ELF-1 (cell line): ENCODE data around the gene PTGES3.

Experiments
- DNase-seq: peaks from one replicate; pipeline ENCODE4 v3.0.0-alpha.2; 2016; ENCODE audit warnings: low read depth, low spot score

PTGES3 gene

GRCh38 chr12:56688129-56688845, at the start of gene PTGES3:
TSS of gene PTGES3 (minus strand) at chr12:56688284. CDS start at chr12:56687999, 285 bp downstream.
- peak; percentile 99 for DNase-seq

GRCh38 chr12:56728139-56728861, 40.2 kb upstream of the PTGES3 start:
- no peak for DNase-seq

GRCh38 chr12:56726196-56726675, 38.2 kb upstream of the PTGES3 start:
- peak; percentile 4 for DNase-seq

- DNase-seq, result no peak
Observed at GRCh38 chr12:56725723-56726102, 37.6 kb upstream of the PTGES3 start.

- DNase-seq, result peak; percentile 96
Observed at GRCh38 chr12:56724972-56725722, 37.1 kb upstream of the PTGES3 start, which contains the start of gene NACA. TSS of gene NACA (minus strand) at chr12:56725299. CDS start at chr12:56724521, 778 bp downstream.

GRCh38 chr12:56724701-56724971, 36.6 kb upstream of the PTGES3 start:
- DNase-seq, result no peak

GRCh38 chr12:56723889-56724700, 36.0 kb upstream of the PTGES3 start:
- peak; percentile 30 for DNase-seq

GRCh38 chr12:56723352-56723751, 35.3 kb upstream of the PTGES3 start:
- no peak for DNase-seq

GRCh38 chr12:56722832-56723231, 34.7 kb upstream of the PTGES3 start:
- no peak for DNase-seq

GRCh38 chr12:56721721-56722120, 33.6 kb upstream of the PTGES3 start:
- DNase-seq, result peak; percentile 18

- DNase-seq, result peak; percentile 82
Observed at GRCh38 chr12:56721216-56721615, 33.1 kb upstream of the PTGES3 start.

GRCh38 chr12:56720731-56721151, 32.7 kb upstream of the PTGES3 start:
- DNase-seq, result no peak

GRCh38 chr12:56719056-56719455, 31.0 kb upstream of the PTGES3 start:
- no peak for DNase-seq

GRCh38 chr12:56718636-56719035, 30.6 kb upstream of the PTGES3 start:
- DNase-seq, result no peak

GRCh38 chr12:56718149-56718548, 30.1 kb upstream of the PTGES3 start:
- no peak for DNase-seq

- DNase-seq, result no peak
Observed at GRCh38 chr12:56716933-56717880, 29.1 kb upstream of the PTGES3 start.

GRCh38 chr12:56716458-56716857, 28.4 kb upstream of the PTGES3 start:
- DNase-seq, result no peak

GRCh38 chr12:56715798-56716197, 27.7 kb upstream of the PTGES3 start:
- no peak for DNase-seq

GRCh38 chr12:56714431-56714929, 26.4 kb upstream of the PTGES3 start:
- no peak for DNase-seq

GRCh38 chr12:56713345-56713744, 25.3 kb upstream of the PTGES3 start:
- DNase-seq, result no peak
